H9 (cell line): ENCODE measurements around the gene HIP1. TPM values are rescaled to one million over a fixed set of nuclear protein-coding genes. Genes with fewer than 3 reads are reported as not detected.

Source experiments
- DNase-seq: peaks from one replicate; pipeline ENCODE4 v3.0.0-alpha.2; 2017
- H2AFZ ChIP-seq: one replicate; pipeline ENCODE4 v1.6.1; 2013; ENCODE audit warnings: mild to moderate bottlenecking, low read length, control low read depth, moderate library complexity
- H2AK5ac ChIP-seq: 2 replicates; pipeline ENCODE4 v1.6.1; 2013; ENCODE audit warnings: low read length, control low read depth, mixed read lengths; ENCODE audit not compliant: insufficient read length
- H2BK120ac ChIP-seq: one replicate; pipeline ENCODE4 v1.6.1; 2013; ENCODE audit warnings: low read depth, mild to moderate bottlenecking, low read length, control low read depth, inconsistent platforms; ENCODE audit not compliant: poor library complexity, severe bottlenecking
- H2BK12ac ChIP-seq: 2 replicates; pipeline ENCODE4 v1.6.1; 2013; ENCODE audit warnings: low read length, control low read depth, mixed read lengths, low read depth; ENCODE audit not compliant: insufficient read length
- H2BK15ac ChIP-seq: 2 replicates; pipeline ENCODE4 v1.6.1; 2013; ENCODE audit warnings: low read depth, low read length, control low read depth
- H2BK20ac ChIP-seq: one replicate; pipeline ENCODE4 v1.6.1; 2013; ENCODE audit warnings: low read depth, mild to moderate bottlenecking, low read length, control low read depth, inconsistent platforms; ENCODE audit not compliant: poor library complexity, severe bottlenecking
- H2BK5ac ChIP-seq: 2 replicates; pipeline ENCODE4 v1.6.1; 2013; ENCODE audit warnings: low read length, control low read depth, mixed read lengths; ENCODE audit not compliant: insufficient read length
- H3K14ac ChIP-seq: 2 replicates; pipeline ENCODE4 v1.6.1; 2013; ENCODE audit warnings: low read length, control low read depth; ENCODE audit not compliant: insufficient read depth
- H3K18ac ChIP-seq: 2 replicates; pipeline ENCODE4 v1.6.1; 2013; ENCODE audit warnings: low read depth, mild to moderate bottlenecking, mixed read lengths, low read length, control low read depth; ENCODE audit not compliant: insufficient read length
- H3K23ac ChIP-seq: 2 replicates; pipeline ENCODE4 v1.6.1; 2013; ENCODE audit warnings: low read length, control low read depth, mixed read lengths, low read depth; ENCODE audit not compliant: insufficient read length
- H3K23me2 ChIP-seq: 2 replicates; pipeline ENCODE4 v1.6.1; 2013; ENCODE audit warnings: low read depth, mild to moderate bottlenecking, mixed read lengths, low read length, control low read depth; ENCODE audit not compliant: insufficient read length, poor library complexity, severe bottlenecking
- H3K27ac ChIP-seq: 2 replicates; pipeline ENCODE4 v1.5.1; 2013; ENCODE audit warnings: low read length, control low read depth, mixed read lengths, low read depth; ENCODE audit not compliant: insufficient read length
- H3K27me3 ChIP-seq: 2 replicates; pipeline ENCODE4 v1.6.1; 2013; ENCODE audit warnings: low read length, control low read depth, inconsistent platforms; ENCODE audit not compliant: insufficient read depth
- H3K4ac ChIP-seq: 2 replicates; pipeline ENCODE4 v1.6.1; 2013; ENCODE audit warnings: low read depth, mild to moderate bottlenecking, control low read depth, inconsistent platforms, low read length, moderate library complexity
- H3K4me1 ChIP-seq: 2 replicates; pipeline ENCODE4 v1.6.1; 2013; ENCODE audit warnings: low read length, control low read depth, inconsistent platforms; ENCODE audit not compliant: insufficient read depth
- H3K4me2 ChIP-seq: 2 replicates; pipeline ENCODE4 v1.6.1; 2013; ENCODE audit warnings: low read length, control low read depth, mixed read lengths; ENCODE audit not compliant: insufficient read length, insufficient read depth
- H3K56ac ChIP-seq: 2 replicates; pipeline ENCODE4 v1.6.1; 2013; ENCODE audit warnings: low read depth, mild to moderate bottlenecking, mixed read lengths, low read length, control low read depth; ENCODE audit not compliant: insufficient read length
- H3K79me1 ChIP-seq: 2 replicates; pipeline ENCODE4 v1.6.1; 2013; ENCODE audit warnings: low read depth, mild to moderate bottlenecking, moderate library complexity, low read length, control low read depth, inconsistent platforms; ENCODE audit not compliant: insufficient read depth, poor library complexity, severe bottlenecking
- H3K79me2 ChIP-seq: 2 replicates; pipeline ENCODE4 v1.6.1; 2013; ENCODE audit warnings: low read length, control low read depth, inconsistent platforms; ENCODE audit not compliant: insufficient read depth
- H3K9ac ChIP-seq: 2 replicates; pipeline ENCODE4 v1.6.1; 2013; ENCODE audit warnings: low read length, control low read depth, mixed read lengths; ENCODE audit not compliant: insufficient read length; ENCODE audit errors: extremely low read depth
- H3K9me3 ChIP-seq: one replicate; pipeline ENCODE4 v1.6.1; 2013; ENCODE audit warnings: low read depth, low read length, inconsistent platforms; ENCODE audit not compliant: control insufficient read depth
- H3T11ph ChIP-seq: one replicate; pipeline ENCODE4 v1.6.1; 2013; ENCODE audit warnings: mild to moderate bottlenecking, low read length, control low read depth, inconsistent platforms
- H4K20me1 ChIP-seq: one replicate; pipeline ENCODE4 v1.6.1; 2013; ENCODE audit not compliant: control insufficient read depth, insufficient read length, insufficient read depth
- H4K5ac ChIP-seq: 2 replicates; pipeline ENCODE4 v1.6.1; 2013; ENCODE audit warnings: low read depth, mild to moderate bottlenecking, mixed read lengths, low read length, control low read depth; ENCODE audit not compliant: insufficient read length
- H4K8ac ChIP-seq: replicated peaks from 2 replicates; pipeline ENCODE4 v1.6.1; 2013; ENCODE audit warnings: low read length, control low read depth, mixed read lengths, low read depth; ENCODE audit not compliant: insufficient read length
- H4K91ac ChIP-seq: 2 replicates; pipeline ENCODE4 v1.6.1; 2013; ENCODE audit warnings: low read depth, mild to moderate bottlenecking, moderate library complexity, mixed read lengths, low read length, control low read depth; ENCODE audit not compliant: insufficient read length
- H3K27ac Mint-ChIP-seq, 3 experiments: 2 replicates in 2 of 3; 3 replicates in 1 of 3; pipeline ENCODE4 v1.8.0; 2020 to 2021; ENCODE audit warnings: mixed read lengths in 3 of 3, mild to moderate bottlenecking in 1 of 3, moderate library complexity in 1 of 3
- H3K27me3 Mint-ChIP-seq: 2 replicates; pipeline ENCODE4 v1.8.0; 2021; ENCODE audit warnings: low read depth, mild to moderate bottlenecking, moderate library complexity, mixed read lengths
- H3K36me3 Mint-ChIP-seq, 3 experiments: 2 replicates in 2 of 3; 3 replicates in 1 of 3; pipeline ENCODE4 v1.8.0; 2020 to 2021; ENCODE audit warnings: low read depth in 3 of 3, mixed read lengths in 3 of 3; ENCODE audit not compliant: insufficient read depth in 1 of 3
- H3K4me1 Mint-ChIP-seq, 2 experiments: 2 replicates each; pipeline ENCODE4 v1.8.0; 2020; ENCODE audit warnings: mixed read lengths in 2 of 2
- H3K4me3 Mint-ChIP-seq, 2 experiments: 2 replicates in 1 of 2; 3 replicates in 1 of 2; pipeline ENCODE4 v1.8.0; 2020 to 2021; ENCODE audit warnings: mild to moderate bottlenecking in 2 of 2, mixed read lengths in 2 of 2, moderate library complexity in 1 of 2
- H3K9me3 Mint-ChIP-seq, 2 experiments: 2 replicates in 1 of 2; 3 replicates in 1 of 2; pipeline ENCODE4 v1.8.0; 2020; ENCODE audit warnings: mild to moderate bottlenecking in 2 of 2, mixed read lengths in 2 of 2, moderate library complexity in 1 of 2
- CTCF ChIP-seq: fragments of 200-600 bp; sonication (generic); conservative IDR thresholded peaks from 3 replicates; pipeline ENCODE4 v1.8.0; 2021; ENCODE audit warnings: antibody characterized with exemption, mild to moderate bottlenecking
- WGBS: extraction: QIAGEN DNeasy Blood & Tissue Kit; methylation state at CpG from one replicate; pipeline ENCODE4 v1.1.7; 2013; ENCODE audit warnings: missing lambda C conversion rate, low lambda C conversion rate, mixed read lengths; ENCODE audit not compliant: insufficient read length; ENCODE audit errors: extremely low coverage; 5-methylcytosine and 5-hydroxymethylcytosine counted together
- total RNA-seq: library from RNA; stranded (reverse); gene quantifications from 2 replicates; pipeline ENCODE4 v1.2.1, GENCODE V29; 2021

Gene HIP1
- total RNA-seq, 1 experiment from 2014 or later, result 87.5 TPM

- Histone ChIP-seq H3K23ac (no peak overlapping the region), H3K79me2 (no peaks in the 10 kb centered on the region), H3K4ac (no peak overlapping the region), H3K56ac (no peak overlapping the region), H4K5ac (no peak overlapping the region), H3K9me3 (no peaks in the 10 kb centered on the region), H3K27me3 (no peaks in the 10 kb centered on the region), H3K27ac (no peak overlapping the region), H3K9ac (no peak overlapping the region), H4K8ac (no peak overlapping the region), H2BK5ac (no peak overlapping the region), H4K91ac (no peak overlapping the region), H2BK20ac (no peak overlapping the region), H3K18ac (no peak overlapping the region), H3K79me1 (no peaks in the 10 kb centered on the region), H2AFZ (no peak overlapping the region), H2BK15ac (no peak overlapping the region), H2BK12ac (no peak overlapping the region), H2AK5ac (no peak overlapping the region), H3K14ac (no peak overlapping the region), H4K20me1 (no peaks in the 10 kb centered on the region), H3T11ph (no peak overlapping the region), H2BK120ac (no peak overlapping the region), H3K4me1 (no peaks in the 10 kb centered on the region), H3K23me2 (no peaks in the 10 kb centered on the region), H3K4me2 (no peak overlapping the region)
- Mint-ChIP-seq H3K4me1 (no peaks in the 10 kb centered on the region), H3K36me3 (peaks cover 56 to 92% (median 81%) of the 10 kb centered on the region in 3 experiments), H3K27me3 (no peaks in the 10 kb centered on the region), H3K27ac (peak overlapping the region in 2 of 3 experiments; percentile 23 to 52; a peak in 3 of 7 replicates), H3K4me3 (no peak overlapping the region), H3K9me3 (no peaks in the 10 kb centered on the region)
- no peak for TF ChIP-seq CTCF
- WGBS, result no CpG with 5 or more reads among the region's 6 CpGs
- DNase-seq, result no peak
These were observed 173.5 kb downstream of the HIP1 start for GRCh38 chr7:75565132-75565837.
